ENCODE data around the gene LSAMP.
"Not testable (repeated sequence)": the region's sequence is repeated elsewhere in the genome, so short reads cannot be mapped to it uniquely, and the experiment has no call there.

LSAMP gene

DNA sequence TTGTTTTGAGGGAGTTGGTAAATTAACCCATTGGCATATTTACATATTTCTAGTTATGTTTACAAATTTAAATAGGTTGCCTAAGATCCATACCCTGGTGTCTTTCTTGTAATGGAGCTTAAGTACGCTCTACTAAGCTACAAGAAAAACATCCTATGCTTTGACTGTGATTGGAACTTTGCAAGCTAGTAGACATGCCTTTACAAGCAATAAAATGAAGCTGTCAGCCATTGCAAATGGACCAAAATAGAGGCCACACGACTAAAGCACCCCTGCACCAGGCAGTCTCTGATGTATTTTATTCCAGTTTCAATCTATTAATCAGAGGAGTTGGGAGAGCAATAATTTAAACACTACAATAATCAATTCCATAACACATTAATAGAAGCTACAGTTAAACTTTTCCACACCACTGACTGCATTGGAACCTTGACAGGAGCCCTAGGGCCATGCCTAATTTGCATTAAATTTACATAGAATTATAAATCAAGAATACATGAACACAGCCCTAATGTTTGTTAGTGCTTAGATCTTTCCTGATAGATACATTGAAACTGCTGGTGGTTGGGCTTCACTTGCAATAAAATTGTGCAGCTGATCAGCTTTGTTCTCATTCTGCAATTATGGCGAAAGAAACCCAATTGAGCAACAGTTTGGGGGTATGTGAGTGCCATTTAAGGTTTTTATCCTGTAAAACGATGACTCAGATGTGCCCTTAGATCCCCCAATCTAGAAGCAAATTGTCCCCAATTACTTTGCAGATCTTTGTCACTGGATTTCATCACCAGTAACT lies 360.1 kb downstream of the LSAMP start:
- DNase-seq: no peak

DNA sequence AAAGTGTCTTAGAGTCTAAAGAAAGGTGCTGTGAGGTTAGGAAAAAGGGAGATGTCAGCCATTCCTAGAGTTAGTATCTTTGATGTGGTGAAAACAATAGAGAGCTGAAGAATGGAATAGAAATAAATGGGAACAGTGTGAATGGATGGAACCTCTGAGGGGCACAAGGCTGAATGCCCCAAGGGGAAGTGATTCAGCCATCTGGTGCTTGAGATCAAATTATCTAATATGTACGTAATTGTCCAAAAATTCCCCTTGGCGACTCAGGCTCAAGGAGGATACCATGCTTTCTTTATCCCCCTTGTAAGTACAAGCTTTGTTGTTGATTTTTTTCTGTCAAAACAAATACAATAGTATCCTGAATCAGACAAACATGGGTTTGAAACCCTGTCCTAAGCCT lies 361.6 kb downstream of the LSAMP start:
- no peak for DNase-seq

DNA sequence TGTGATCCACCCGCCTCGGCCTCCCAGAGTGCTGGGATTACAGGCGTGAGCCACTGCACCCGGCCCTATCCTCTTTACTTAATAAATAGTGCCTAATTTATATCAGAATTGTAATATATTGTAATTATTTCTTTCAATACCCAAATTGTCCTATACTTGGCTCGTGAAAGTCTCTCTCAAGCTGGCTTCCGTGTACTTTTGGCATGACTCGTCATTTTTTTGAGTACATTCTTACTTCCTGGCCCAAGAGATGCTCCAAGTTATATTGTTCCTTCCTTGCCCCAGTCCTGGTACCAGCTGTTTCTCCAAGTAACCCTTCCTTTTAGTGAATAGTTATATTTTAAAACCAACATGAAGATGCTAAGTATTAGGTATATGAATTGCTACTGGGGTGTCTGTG lies 366.7 kb downstream of the LSAMP start:
- no peak for DNase-seq

- DNase-seq: no peak
These were observed 367.7 kb downstream of the LSAMP start for GRCh38 chr3:116077557-116077956.

DNA sequence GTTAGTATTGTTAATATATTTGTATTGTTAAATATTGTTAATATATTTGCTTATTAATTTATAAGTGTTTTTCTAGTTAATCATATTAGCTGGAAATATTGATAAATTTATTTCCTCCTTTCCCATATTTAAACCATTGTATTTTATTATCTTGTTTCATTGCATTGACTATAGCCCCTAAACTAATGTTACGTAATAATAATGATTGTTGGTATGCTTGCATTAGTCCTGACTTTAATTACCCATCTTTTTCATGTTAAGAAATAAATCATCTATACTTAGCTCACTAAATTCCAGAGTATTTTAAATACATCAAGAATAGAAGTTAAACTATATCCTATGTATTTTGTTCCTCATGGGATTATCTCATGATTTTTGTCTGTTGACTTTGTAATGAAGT lies 368.2 kb downstream of the LSAMP start:
- DNase-seq: no peak

GRCh38 chr3:116070516-116071278 lies 374.6 kb downstream of the LSAMP start:
- DNase-seq: not testable (repeated sequence)

DNA sequence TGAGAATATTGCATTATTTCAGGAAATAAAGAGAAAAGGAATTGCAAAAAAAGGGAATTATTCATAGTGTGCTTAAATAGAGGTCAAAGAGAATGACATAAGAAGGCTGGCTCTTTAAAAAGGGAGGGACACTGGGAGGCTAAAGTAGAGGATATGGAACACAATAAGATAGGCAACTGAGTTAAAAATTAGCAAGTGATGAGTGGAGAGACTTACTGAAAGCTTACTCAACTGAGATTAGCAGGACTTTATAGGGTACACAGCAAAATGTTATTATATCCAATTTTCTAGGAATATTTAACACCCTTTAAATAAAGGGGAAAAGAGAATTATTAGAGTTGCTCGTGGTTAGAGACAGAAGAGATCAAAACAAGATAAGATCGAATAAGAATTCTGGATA lies 375.2 kb downstream of the LSAMP start:
- no peak for DNase-seq

GRCh38 chr3:116069024-116069423 lies 376.3 kb downstream of the LSAMP start:
- no peak for DNase-seq

DNA sequence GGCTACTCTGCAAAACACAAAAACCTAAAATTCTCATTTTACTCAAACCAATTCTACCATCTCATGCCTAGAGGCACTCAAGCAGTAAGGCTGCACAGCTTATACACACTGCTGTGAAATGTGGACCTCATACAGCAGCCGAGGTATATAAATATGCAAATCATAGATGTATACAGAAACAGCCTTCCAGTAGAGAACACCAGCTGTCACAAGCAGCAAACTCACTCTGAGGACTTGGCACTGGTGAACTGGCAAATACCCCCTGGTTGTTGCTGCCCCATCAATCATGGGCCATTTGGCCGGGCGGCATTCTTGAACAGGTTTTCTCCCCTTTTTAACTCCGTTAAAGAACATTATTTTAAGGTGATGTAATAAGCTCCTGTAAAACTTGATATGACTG lies 378.0 kb downstream of the LSAMP start:
- DNase-seq: no peak

GRCh38 chr3:116065501-116065900 lies 379.8 kb downstream of the LSAMP start:
- no peak for DNase-seq

- DNase-seq: no peak
These were observed 380.6 kb downstream of the LSAMP start for GRCh38 chr3:116064646-116065045.

GRCh38 chr3:116059421-116060096 lies 385.7 kb downstream of the LSAMP start:
- no peak for DNase-seq

GRCh38 chr3:116058844-116059243 lies 386.4 kb downstream of the LSAMP start:
- no peak for DNase-seq

DNA sequence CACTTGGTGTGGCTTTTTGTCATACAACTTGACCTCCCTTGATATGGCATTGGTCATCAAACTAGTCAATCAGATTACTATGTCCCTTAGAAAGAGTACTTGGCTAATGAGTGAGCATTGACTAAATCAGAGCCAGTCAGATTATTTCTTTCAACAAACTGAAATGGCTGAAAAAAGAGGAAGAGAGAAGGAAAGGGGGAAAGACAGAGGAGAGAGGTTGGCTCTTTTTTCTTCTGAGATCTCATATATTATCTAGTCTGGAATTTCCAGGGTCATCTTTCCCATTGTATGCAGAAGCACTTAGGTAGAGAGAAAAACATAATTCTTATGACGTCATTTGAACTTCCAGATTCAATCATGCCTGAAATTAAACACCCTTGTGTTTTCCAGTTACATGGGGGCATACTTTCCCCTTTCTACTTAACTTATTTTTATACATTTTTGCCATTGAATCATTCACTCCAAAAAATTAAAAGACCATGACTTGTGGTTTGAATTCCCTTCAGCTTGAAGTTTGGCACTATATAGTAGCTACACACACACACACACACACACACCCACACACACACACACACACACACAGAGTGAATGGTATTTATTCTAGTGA lies 387.8 kb downstream of the LSAMP start:
- DNase-seq: no peak

- DNase-seq: no peak
These were observed 389.0 kb downstream of the LSAMP start for GRCh38 chr3:116056280-116056679.

DNA sequence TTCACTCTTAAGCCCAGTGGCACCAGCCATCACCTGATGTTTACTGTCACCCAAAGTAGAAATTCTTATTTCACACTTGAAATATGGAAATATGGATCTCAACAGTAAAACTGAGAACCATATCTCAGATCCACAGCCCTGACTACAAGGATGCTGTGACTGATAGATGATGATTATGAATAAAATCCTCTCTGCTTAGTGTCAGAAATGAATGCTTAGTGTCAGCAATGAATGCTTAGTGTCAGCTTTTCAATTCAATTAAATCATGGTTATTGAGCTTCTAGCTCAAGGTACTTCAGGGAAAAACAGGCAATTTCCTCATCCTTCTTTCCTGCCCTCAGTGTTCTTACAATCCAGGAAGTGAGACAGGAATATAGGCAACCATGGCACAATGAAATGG lies 392.3 kb downstream of the LSAMP start:
- DNase-seq: no peak

DNA sequence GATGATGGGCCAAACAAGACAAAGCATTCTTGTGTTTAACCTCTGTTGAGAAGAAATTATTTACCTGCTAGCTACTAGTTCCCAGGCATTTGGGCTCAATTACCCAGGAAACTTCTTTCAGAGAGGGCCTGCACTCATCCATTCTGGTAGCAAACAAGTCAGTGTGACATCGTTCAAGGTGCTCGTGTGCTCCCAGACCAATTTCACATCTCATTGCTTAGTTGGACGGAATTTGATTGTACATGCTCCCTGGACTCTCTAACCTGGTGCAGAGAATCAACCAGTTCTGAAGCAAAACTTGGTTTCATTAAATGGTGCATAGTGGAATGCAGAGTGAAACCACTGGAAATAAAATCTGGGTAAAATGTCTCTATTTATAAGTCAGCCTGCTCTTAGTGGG lies 392.7 kb downstream of the LSAMP start:
- no peak for DNase-seq

DNA sequence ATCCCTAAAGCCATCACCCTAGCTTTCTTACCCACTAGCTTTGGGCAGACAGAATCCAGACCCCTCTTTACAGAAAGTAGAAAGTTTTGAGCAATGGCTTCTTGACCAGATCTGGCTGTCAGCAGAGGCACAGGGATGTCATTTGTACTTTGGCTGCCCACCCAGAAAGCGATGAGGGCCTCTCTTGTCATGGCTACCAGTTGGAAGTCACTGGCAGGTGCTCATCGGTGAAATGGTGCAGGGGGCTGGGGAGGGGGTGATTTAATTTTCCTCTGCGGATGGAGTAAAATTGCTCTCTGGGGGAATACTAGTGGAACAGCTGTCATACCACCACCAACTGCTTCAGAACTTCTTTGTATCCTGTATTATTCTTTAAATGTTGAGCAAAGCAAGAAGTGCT lies 393.7 kb downstream of the LSAMP start:
- no peak for DNase-seq

- DNase-seq: no peak
These were observed 394.2 kb downstream of the LSAMP start for GRCh38 chr3:116051040-116051439.

DNA sequence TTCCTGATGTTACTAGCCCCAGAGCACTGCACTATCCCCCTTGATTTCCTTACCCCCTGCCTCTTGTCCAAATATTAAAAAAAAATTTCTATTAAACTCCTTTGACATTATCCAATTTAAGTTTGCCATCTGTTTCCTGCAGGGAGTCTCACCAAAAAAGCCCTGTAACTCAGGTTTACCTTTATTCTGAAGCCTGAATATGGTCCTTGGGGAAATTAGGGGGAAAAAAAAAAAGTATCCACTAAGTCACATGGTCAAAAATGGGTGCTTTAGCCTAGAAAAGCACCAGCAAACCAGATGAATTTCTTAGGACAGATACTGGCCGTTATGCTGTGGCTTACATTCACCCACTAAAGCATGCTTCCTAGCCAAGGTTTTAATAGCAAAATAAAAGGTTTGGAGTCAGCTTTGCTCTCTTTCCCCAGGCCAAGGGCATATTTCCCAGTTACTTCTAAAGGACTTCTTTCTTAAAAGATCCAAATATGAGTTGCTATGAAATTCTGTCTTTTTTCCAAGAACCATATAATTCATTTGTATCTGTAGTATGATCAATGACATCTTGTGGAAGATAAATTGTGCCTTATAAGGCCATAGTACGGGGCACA lies 394.9 kb downstream of the LSAMP start:
- DNase-seq: no peak

DNA sequence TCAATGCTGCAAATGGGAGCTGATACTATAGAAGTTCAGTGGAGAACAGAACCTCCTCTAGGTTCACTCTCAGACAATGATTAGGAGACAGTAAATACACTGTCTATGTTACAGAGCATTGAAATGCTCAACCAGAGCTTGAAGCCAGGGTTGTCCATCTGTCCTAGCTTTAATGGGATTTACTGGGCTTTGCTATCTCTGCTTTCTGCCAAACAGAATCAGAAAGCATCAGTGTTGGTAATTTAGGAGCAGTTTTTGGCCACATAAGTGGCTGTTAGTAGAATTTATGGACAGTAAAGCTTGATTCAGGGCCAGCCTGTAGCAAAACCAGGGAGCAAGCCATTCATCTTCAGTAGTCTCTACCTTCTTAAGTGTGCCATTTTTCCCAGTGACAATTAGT lies 396.3 kb downstream of the LSAMP start:
- DNase-seq: no peak

- DNase-seq: no peak
These were observed 398.9 kb downstream of the LSAMP start for GRCh38 chr3:116046350-116046749.

DNA sequence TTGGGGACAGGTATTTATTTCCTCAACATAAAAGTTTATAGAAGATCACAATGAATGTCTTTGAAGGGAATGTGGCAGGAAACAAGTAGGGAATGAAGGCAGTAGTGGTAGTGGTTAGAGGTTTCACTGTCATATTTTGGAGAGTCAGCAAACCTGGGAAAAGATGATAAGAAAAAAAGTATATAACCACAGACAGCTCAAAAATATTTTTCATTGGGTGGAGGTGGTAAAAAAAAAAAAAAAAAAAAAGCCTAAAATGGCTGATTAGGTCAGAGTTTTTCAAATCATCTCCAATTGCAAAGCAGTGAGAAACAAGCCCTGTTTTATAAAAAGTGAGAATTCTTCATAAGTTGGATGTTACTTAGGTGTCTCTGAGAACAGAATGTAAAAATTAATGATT lies 400.0 kb downstream of the LSAMP start:
- no peak for DNase-seq

Measured in Kasumi-1 (cell line).